SKM-1 treated with dmso at 0.1 percent for 144 hours (cell line): ENCODE results near the gene MBOAT7.

Source experiments
- DNase-seq: peaks from one replicate; lab custom pipeline; 2025; ENCODE audit not compliant: unreplicated experiment; lab: John Stamatoyannopoulos, UW

Gene MBOAT7

DNA sequence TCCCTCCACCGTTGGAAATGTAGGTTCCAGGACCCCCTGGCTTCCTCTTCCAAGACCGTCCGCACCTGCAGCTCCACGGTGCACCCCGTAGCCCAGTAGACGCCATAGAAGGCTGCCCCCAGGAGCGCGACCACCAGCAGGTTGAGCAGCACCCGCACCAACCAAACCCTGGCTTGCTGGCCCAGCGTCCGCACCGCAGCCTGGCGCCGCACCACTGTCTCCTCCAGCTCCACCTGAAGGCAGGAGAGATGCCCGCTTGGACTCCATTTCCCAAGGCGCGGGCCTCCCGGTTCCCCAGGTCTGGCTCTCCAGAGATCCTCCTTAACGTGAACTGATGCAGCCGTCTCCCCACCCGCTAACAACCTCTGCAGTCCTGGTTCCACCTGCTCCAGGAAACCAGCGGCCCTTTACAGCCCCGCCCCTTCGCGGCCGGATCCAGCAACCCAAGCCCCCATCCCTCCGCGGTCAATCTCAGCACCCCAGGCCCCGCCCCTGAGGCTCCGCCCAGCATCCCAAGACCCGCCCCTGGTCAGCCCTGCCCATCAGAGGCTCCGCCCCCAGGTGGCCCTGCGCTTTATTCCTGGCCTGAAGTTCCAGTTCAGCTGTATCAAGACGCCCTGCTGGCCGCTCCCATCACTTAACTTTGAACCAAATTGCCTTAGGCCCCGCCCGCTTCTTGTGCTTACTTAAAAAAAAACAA is 24.9 kb downstream of the MBOAT7 start:
- no peak for DNase-seq

DNA sequence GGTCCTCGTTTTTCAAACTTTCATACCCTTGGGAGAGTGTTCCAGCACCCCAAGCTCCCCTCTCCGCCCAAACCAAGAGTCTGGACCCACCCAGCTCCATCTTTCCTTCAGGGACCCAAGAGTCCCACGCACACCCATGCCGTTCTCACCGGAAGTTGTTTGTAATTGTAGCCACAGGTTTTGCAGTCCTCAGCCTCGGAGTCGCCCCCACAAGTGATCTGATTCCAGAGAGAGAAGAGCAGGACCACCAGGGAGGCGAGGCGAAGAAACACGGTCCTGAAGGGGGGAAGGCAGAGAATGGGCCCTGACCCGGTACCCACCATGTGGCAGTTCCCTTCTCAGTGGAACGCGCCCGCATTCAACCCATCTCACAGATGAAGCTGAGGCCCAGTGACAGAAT is 26.5 kb downstream of the MBOAT7 start:
- no peak for DNase-seq

DNA sequence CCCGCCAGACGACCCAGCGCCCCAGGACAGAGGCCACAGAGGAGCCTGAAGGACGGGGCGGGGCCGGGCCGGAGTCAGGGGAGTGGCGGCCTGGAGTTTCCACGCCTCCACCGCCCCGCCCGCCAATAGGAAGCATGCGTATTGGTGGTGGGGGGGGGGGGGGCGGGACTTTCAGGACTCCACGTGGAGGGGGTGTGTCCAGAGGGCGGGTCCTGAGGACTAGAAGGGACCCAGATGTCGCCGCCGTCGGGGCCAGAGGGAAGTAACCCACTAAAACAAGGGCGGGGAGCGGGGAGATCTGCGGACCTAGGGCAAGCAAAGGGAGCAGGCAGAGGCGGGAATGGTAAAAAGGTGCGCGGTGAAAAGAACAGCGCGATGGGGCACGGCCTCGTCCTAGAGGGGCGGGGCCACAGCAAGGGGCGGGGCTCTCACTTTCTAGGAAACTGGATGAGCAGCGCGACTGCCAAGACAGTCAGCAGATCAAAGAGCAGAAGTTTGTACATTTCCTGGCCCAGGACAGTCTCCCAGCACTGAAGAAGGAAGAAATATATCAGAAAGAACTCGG is 27.1 kb downstream of the MBOAT7 start:
- DNase-seq, result peak; percentile 60

DNA sequence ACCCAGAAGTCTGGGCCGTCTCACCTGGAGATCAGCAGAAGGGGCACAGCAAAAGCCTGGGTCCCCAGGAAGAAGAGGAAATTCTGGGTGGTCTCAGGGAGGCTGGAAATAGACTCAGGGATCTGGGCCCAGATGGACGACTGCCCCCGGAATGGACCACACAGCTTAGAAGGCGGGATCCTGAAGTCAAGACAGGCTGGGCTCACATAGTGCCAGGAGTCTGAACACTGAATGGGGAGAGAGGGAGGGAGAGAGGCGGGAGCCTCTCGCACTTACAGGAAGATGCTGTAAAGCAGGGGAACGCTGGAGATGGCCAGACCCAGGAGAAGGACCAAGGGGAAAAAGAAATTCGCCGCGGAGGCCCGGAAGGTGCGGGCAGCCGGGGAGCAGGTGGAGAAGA is 28.5 kb downstream of the MBOAT7 start:
- DNase-seq, result no peak

DNA sequence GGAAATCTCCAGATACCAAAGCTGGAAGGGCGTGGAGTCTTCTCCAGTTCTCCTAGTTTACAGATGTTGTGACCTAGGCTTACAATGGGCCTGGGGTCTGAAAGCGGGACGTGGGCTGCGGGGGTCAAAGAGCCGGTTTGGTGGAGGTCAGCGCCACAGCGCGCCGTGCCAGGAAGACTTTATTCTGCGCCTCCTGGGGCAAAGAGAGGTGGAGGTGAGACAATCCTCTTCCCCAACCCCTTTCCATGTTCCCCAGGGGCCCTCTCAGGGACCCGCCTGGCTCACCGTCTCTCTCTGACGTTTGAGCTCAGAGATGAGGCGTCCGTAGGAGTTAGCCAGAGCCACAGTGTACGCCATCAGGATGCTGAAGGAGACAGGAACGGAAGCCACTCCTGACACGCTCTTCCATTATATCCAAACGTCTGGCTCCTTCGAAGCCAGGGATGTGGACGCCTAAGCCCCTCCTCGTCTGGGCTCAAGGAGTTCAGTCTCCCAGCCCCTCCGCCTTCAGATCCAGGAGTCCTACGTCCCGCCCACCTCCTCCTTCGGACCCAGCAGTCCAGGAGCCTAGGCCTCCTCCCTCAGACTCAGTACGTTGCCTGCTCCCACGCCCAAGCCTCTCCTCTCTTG is 29.1 kb downstream of the MBOAT7 start:
- no peak for DNase-seq

DNA sequence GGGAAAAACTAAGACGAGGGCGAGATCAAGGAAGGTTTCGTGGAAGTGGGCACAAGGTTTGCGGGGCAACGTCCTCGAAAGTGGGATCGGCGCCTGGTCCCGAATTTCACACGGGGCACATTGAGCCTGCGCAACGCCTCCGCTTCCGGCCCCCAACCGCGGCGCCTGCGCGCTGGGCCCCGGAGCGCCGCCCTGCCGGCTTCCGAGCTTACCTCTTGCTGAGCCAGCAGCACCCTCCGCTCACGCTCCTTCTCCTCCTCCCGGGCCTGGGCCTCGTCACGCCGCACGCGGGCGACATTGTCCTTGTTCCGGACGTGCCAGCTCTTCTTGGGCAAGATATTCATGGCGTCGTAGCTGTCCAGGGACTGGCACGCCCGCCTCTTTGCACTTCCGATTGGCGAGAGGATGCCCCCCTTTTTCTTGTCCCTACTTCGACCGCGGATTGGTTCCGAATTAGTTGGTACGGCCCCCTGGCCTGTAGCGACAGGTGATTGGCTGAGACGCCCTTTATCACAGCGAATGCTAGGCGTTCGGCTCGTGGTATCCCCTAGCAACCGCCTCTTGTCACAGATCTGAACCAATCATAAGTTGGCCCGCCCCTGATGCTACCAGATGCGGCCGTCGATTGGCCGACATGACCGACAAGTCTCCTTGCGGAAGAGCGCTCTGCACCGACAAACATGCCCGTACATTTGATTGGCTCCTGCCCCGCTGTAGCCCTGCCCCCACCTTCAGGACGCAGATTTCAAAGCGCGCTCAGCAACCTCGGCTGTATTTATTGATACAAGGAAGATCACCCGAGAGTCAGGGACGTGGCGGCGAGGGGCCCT is 29.8 kb downstream of the MBOAT7 start, which contains the start of gene LENG1:
TSS of gene LENG1 (minus strand) at position 370 of the 830 bp plus-strand sequence. CDS start at position 344, 26 bp downstream.
- peak; percentile 95 for DNase-seq

DNA sequence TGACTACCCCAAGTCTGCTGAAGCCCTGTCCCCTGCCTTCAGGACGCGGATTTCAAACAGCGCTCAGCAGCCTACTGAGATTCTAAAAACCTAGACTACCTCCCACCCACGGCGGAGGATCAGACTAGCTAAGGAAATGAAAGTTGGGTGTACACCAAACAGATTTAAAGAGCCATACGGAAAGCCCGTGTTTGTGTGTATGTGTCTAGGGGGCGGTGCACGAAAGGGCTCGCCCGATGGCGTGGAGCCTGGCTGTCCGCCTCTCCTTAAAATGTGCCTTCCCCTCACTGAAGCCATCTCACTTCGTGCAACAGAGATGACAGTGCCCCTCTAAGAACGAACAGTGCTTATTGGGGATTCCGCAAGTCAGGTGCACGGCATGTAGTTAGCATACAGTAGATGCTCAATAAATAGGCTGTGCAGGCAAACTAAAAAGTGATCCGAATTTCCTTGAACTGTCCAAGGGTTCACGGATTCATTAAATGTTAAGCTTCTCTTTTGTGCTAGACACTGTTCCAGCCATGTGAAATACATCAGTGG is 30.5 kb downstream of the MBOAT7 start:
- DNase-seq, result no peak

DNA sequence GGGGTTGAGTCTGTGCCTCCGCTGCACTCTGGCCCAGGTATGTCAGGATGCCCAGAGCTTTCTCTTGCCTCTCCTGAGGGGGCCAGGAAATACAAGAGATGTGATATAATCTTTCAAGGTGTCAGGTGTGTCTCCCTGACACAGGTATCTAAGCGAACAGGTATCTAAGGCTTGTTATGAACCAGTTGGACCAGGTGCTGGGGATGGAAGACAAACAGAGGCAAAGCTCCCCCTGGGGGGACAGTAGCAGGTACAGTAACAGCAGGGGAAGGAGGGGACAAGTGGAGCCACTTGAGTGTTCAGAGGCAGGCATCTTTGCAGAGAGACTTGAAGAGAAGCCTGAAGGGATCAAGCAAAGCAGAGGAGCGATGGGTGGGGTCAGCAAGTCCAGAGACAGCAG is 32.4 kb downstream of the MBOAT7 start:
- no peak for DNase-seq

DNA sequence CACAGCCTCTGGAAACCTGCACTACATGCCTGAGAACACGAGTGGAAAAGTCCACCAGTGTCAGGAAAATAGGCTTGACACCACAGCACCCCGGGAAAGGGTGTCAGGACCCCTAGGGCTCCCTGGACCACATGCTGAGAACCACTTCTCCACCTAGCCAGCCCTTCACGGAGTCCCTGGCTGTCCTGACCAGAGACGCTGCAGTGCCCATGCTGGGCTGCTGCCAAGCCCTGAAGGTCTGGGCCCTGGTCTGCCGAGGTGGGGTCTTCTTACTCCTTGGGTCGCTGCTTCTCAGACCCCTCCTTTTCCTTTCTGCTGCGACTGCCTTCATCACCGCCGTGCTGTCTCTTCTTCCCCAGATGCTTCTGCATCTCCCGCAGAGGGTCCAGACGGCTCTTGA is 32.9 kb downstream of the MBOAT7 start:
- DNase-seq, result no peak

DNA sequence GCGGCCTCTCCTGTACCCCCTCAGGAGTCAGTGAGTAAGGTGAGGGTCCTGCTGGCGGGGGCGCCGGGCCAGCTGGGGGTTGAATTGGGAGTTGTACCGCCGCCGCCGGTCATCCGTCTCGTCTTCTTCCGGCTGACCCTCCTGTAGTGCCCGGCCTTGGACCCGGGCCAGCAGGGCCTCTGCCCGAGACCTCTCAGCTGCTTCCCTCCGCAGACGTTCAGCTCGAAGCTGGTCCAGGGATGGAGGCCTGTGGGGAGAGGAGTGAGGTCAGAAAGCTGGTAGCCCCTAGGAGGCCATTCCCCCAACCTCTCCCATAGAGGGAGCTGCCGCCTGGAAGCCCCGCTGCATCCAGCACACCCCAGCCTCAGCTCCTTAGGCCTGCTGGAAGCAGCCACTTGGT is 33.7 kb downstream of the MBOAT7 start:
- no peak for DNase-seq

DNA sequence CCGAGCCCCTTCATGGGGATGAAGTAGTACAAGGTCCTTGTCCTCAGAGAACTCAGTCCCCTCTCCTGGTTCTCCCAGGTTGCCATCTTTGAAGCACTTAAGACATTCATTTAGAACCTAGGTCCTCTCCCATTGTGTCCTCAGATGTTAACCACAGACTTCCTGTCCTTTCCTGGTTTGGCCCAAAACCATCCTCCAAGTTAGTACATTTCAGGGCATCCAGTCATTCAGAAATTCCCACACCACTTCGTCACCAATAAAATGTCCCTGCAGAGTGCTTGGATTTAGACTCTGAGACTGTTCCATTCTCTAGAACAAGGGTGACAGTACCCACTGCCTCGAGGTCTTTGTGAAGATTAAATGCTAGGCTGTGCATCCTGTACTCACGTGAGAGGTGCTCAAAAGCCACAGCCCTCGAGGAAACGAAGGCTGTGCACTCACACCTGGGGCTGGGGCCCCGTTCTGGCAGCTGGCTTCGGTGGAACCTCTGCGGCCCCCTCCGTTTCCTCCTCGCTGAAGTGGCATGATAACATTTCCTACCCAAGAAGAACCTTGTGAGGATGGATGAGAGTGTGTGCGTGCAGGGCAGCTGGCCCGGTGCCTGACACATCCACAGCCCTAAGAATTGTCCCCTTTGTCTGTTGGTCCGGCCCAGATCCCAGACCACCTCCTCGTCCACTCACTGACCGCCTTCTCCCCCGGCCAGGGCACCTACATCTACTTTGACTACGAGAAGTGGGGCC is 34.6 kb downstream of the MBOAT7 start:
- DNase-seq, result no peak

DNA sequence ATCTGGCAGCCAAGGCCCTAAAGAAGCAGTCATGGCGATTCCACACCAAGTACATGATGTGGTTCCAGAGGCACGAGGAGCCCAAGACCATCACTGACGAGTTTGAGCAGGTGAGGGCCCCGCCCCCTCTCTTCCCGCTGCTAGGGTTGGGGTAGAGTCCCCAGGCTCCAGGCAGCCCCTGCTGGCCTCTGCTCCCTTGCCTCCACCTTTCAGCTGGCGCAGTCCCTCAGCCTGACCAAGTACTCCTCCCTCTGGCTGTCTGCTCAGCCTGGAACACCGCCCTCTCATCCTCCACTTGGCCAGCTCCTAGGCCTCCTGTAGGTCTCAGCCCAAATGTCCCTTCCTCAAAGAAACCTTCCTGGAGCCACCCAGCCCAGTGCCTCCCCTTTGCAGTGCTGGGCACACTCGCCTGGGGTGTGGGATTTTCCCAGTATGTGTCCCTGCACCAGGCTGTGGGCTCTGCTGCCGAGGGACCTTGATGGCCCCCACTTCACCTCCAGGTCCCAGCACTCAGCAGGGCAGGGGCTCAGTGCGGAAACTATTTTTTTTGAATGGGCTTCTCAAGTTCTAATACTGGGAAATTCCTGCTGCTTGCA is 35.6 kb downstream of the MBOAT7 start:
- no peak for DNase-seq

DNA sequence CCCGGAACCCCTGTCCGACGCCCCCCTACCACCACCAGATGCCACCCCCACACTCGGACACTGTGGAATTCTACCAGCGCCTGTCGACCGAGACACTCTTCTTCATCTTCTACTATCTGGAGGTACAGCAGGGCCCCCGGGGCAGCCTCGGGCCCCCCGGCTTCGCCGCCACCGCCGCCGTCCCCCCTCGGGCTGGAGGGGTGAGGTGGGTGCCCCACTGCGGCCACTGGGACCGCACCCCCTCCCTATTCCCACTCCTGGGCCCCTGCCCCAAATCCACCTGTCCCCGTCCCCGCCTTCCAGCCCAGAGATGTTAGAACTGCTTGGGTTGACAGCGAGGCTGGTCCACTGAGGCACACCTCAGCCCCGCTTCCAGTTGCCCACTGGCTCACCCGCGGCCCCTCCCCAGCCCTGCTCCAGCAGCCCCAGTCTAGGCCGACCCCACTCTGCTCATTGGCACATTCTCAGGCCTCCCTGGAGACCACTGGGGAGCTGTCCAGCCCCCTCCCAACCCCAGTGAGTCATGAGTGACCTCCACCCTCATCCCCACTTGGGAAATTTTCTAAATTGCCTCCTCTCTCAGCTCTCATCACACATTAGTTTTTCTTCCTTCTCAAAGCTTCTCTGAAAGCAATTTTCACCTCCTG is 36.4 kb downstream of the MBOAT7 start:
- no peak for DNase-seq

DNA sequence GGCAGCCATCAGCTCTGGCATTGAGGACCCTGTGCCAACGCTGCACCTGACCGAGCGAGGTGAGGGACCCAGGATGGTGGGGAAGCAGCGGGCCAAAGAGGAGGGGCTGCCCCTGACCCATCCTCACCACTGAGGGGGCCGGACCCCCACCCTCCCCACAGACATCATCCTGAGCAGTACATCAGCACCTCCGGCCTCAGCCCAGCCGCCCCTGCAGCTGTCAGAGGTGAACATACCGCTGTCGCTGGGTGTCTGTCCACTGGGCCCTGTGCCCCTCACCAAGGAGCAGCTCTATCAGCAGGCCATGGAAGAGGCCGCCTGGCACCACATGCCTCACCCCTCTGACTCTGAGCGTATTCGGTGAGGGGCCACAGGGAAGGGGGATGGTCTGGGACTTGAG is 37.1 kb downstream of the MBOAT7 start:
- DNase-seq, result no peak

DNA sequence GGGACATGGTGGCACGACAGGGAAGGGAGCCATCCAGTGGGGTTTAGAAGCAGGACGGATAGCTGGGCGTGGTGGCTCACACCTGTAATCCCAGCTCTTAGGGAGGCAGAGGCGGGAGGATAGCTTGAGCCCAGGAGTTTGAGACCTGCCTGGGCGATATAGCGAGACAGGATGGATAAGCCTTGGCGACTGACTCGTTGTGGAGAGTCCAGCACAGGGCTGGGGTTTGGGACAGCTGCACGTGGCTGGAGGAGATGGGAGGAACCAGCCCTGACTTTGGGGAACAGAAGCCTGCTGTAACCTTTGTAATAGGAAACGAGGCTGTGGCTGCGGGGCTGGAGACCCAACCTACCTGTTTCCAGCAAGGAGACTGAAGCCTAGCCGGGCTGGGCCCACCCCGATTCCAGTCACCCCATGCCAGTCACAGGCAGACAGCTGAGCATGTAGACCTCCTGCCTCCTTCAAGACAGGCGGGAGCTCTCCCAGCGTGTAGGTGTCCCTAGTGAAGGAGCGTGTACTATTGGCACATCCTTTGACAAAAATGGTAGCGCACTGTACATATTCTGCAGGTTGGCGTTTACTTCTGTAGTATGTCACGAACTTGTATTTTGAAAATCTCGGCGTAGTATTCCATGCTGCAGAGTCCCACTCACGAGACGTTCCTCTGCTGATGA is 37.9 kb downstream of the MBOAT7 start:
- no peak for DNase-seq

DNA sequence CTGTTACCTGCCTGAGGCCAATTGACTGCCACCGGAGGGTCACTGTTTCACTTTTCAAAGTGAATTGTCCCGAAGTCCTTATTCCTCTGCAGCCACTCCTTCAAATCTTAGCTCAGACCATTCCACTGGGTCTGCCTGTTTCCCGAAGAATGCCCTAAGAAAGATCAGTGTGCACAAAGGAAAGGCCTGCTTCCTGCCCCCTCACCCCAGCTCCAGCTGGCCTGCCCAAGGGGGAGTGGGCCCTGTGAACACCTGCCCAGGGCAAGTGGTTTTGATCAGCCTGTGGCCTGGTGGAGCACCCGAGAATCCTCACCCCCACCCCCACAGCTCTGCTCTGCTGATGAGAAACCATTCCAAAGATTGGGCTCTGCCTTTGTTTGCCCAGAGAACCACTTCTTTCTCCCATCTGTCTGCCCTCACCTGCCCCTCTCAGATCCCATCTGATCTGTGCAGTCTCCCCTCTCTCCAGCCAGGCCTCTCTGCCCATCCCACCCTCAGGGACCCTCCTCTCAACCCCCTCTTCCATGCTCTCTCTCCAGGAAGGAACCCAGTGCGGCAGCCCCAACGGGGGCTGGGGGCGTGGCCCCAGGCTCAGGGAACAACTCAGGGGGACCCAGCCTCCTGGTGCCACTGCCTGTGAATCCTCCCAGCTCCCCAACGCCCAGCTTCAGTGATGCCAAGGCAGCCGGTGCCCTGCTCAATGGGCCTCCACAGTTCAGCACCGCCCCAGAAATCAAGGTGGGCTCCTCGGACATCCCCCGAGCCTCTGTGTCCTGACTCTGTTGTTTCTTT is 40.2 kb downstream of the MBOAT7 start:
- no peak for DNase-seq

DNA sequence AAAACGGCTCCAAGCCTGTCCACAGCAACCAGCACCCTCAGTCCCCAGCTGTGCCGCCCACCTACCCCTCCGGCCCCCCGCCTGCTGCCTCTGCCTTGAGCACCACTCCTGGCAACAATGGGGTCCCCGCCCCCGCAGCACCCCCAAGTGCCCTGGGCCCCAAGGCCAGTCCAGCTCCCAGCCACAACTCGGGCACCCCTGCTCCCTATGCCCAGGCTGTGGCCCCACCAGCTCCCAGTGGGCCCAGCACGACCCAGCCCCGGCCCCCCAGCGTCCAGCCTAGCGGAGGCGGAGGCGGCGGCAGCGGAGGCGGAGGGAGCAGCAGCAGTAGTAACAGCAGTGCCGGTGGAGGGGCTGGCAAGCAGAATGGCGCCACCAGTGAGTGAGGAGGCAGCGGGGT is 41.2 kb downstream of the MBOAT7 start:
- DNase-seq, result no peak

DNA sequence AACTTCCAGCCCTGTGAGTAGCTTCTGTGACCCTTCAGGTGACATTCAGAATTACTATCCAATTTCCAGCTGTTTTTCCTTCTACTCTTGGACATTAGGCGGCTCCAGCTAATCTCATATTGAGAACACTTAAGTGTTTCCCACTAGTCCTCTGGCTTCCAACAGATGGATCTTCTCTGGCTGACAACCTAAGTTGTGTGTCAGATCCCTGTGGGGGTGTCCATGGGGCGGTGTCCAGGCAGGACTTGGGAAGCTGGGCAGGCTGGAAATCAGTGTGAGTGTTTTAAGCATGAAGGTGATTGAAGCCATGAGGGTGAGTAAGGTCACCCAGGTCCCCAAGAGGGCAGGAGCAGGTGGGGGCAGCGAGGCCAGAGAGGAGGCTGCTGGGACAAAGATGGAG is 41.7 kb downstream of the MBOAT7 start:
- DNase-seq, result no peak
